WTC11 (cell line): Measurements from ENCODE around the gene ELOVL6.

Source experiments
- CBFB ChIP-seq: sonication (generic); formaldehyde crosslinking; IDR thresholded peaks from 2 replicates; pipeline ENCODE4 v1.8.1; 2022; ENCODE audit warnings: mild to moderate bottlenecking, low read depth, missing genetic modification reagents
- ETV6 ChIP-seq: sonication (generic); formaldehyde crosslinking; IDR thresholded peaks from 2 replicates; pipeline ENCODE4 v1.8.1; 2022; ENCODE audit warnings: mild to moderate bottlenecking, missing genetic modification reagents
- GTF2I ChIP-seq: fragments of 250-450 bp; sonication (Bioruptor Pico); conservative IDR thresholded peaks from 2 replicates; pipeline ENCODE4 v1.4.0; 2021; ENCODE audit warnings: mild to moderate bottlenecking
- HMGA2 ChIP-seq: fragments of 250-450 bp; sonication (Bioruptor Pico); IDR thresholded peaks from 2 replicates; pipeline ENCODE4 v1.4.0; 2021; ENCODE audit warnings: mild to moderate bottlenecking, moderate library complexity
- MXD4 ChIP-seq: fragments of 250-450 bp; sonication (Bioruptor Pico); IDR thresholded peaks from 2 replicates; pipeline ENCODE4 v1.8.0; 2021; ENCODE audit warnings: mild to moderate bottlenecking, moderate library complexity, borderline replicate concordance
- NFE2L1 ChIP-seq: sonication (generic); formaldehyde crosslinking; IDR thresholded peaks from 2 replicates; pipeline ENCODE4 v1.8.1; 2023; ENCODE audit warnings: missing genetic modification reagents
- TF ChIP-seq, protein P1 (sequence below): fragments of 200-600 bp; IDR thresholded peaks from 2 replicates; pipeline ENCODE4 v1.8.0; 2022; ENCODE audit warnings: antibody characterized with exemption
- TF ChIP-seq, protein P2 (sequence below): fragments of 250-450 bp; sonication (Bioruptor Pico); IDR thresholded peaks from 2 replicates; pipeline ENCODE4 v2.1.2; 2022; ENCODE audit warnings: mild to moderate bottlenecking, moderate library complexity
- TF ChIP-seq, protein P3 (sequence below): sonication (generic); formaldehyde crosslinking; IDR thresholded peaks from 2 replicates; pipeline ENCODE4 v1.8.0; 2022; ENCODE audit warnings: mild to moderate bottlenecking, missing genetic modification reagents

DNA sequence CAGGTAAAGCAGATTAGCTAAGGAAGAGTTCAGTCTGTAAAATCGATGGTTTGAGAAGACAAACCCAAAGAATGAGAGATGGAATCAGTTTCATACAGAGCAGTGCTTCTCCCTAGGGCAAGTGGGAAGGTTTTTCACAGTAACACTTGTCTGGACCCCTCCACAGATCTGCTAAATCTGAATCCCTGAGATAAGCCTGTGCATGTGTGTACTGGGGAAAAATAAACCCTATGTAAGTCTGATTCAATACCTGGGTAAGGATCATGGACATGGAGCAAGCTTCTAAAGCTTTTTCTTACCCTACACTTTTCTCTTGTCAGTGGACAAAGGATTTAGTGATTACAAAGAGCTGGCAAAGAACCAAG lies 13.6 kb downstream of the ELOVL6 start:
- TF ChIP-seq, protein P1, sequence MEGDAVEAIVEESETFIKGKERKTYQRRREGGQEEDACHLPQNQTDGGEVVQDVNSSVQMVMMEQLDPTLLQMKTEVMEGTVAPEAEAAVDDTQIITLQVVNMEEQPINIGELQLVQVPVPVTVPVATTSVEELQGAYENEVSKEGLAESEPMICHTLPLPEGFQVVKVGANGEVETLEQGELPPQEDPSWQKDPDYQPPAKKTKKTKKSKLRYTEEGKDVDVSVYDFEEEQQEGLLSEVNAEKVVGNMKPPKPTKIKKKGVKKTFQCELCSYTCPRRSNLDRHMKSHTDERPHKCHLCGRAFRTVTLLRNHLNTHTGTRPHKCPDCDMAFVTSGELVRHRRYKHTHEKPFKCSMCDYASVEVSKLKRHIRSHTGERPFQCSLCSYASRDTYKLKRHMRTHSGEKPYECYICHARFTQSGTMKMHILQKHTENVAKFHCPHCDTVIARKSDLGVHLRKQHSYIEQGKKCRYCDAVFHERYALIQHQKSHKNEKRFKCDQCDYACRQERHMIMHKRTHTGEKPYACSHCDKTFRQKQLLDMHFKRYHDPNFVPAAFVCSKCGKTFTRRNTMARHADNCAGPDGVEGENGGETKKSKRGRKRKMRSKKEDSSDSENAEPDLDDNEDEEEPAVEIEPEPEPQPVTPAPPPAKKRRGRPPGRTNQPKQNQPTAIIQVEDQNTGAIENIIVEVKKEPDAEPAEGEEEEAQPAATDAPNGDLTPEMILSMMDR = no peak
- TF ChIP-seq ETV6 (CRISPR knock-in tag) (no peak), HMGA2 (CRISPR knock-in tag) (no peak), NFE2L1 (CRISPR knock-in tag) (no peak), GTF2I (CRISPR knock-in tag) (no peak), CBFB (no peak), MXD4 (CRISPR knock-in tag) (no peak)
- TF ChIP-seq, protein P2, sequence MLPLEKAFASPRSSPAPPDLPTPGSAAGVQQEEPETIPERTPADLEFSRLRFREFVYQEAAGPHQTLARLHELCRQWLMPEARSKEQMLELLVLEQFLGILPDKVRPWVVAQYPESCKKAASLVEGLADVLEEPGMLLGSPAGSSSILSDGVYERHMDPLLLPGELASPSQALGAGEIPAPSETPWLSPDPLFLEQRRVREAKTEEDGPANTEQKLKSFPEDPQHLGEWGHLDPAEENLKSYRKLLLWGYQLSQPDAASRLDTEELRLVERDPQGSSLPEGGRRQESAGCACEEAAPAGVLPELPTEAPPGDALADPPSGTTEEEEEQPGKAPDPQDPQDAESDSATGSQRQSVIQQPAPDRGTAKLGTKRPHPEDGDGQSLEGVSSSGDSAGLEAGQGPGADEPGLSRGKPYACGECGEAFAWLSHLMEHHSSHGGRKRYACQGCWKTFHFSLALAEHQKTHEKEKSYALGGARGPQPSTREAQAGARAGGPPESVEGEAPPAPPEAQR = no peak
- TF ChIP-seq, protein P3, sequence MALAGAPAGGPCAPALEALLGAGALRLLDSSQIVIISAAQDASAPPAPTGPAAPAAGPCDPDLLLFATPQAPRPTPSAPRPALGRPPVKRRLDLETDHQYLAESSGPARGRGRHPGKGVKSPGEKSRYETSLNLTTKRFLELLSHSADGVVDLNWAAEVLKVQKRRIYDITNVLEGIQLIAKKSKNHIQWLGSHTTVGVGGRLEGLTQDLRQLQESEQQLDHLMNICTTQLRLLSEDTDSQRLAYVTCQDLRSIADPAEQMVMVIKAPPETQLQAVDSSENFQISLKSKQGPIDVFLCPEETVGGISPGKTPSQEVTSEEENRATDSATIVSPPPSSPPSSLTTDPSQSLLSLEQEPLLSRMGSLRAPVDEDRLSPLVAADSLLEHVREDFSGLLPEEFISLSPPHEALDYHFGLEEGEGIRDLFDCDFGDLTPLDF (CRISPR knock-in tag) = no peak
